GM23338 (cell line): ENCODE measurements around the gene BCL11B.
A peak's percentile ranks its signal among the peaks of the same experiment; 100 is the strongest.

Experiments used
- EZH2phosphoT487 ChIP-seq: fragments of 200-600 bp; sonication (generic); IDR thresholded peaks from one replicate; pipeline ENCODE4 v1.8.1; 2018; ENCODE audit warnings: antibody characterized with exemption; ENCODE audit not compliant: unreplicated experiment
- TF ChIP-seq, protein P1 (sequence below), 2 experiments: fragments of 200-600 bp in 1 of 2; sonication (generic) in 1 of 2; conservative IDR thresholded peaks; 2 replicates each; pipeline versions ENCODE4 v1.5.1 to v1.6.1; 2016 to 2017; ENCODE audit warnings: antibody characterized with exemption in 2 of 2, low read depth in 2 of 2, mild to moderate bottlenecking in 2 of 2, moderate library complexity in 1 of 2
- TF ChIP-seq, protein P2 (sequence below): IDR thresholded peaks from one replicate; pipeline ENCODE4 v1.6.1; 2018; ENCODE audit warnings: antibody characterized with exemption; ENCODE audit not compliant: unreplicated experiment

GRCh38 chr14:99233222-99234035, 38.6 kb downstream of the BCL11B start:
- TF ChIP-seq, protein P1, sequence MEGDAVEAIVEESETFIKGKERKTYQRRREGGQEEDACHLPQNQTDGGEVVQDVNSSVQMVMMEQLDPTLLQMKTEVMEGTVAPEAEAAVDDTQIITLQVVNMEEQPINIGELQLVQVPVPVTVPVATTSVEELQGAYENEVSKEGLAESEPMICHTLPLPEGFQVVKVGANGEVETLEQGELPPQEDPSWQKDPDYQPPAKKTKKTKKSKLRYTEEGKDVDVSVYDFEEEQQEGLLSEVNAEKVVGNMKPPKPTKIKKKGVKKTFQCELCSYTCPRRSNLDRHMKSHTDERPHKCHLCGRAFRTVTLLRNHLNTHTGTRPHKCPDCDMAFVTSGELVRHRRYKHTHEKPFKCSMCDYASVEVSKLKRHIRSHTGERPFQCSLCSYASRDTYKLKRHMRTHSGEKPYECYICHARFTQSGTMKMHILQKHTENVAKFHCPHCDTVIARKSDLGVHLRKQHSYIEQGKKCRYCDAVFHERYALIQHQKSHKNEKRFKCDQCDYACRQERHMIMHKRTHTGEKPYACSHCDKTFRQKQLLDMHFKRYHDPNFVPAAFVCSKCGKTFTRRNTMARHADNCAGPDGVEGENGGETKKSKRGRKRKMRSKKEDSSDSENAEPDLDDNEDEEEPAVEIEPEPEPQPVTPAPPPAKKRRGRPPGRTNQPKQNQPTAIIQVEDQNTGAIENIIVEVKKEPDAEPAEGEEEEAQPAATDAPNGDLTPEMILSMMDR (conservative IDR thresholded peaks at IDR 0.05; ENCODE audit: low read depth in 2 of 2): 0 out of 4 replicates have a peak, but pooled peaks of 1 of the 2 experiments have one; percentile 9
- TF ChIP-seq, protein P2, sequence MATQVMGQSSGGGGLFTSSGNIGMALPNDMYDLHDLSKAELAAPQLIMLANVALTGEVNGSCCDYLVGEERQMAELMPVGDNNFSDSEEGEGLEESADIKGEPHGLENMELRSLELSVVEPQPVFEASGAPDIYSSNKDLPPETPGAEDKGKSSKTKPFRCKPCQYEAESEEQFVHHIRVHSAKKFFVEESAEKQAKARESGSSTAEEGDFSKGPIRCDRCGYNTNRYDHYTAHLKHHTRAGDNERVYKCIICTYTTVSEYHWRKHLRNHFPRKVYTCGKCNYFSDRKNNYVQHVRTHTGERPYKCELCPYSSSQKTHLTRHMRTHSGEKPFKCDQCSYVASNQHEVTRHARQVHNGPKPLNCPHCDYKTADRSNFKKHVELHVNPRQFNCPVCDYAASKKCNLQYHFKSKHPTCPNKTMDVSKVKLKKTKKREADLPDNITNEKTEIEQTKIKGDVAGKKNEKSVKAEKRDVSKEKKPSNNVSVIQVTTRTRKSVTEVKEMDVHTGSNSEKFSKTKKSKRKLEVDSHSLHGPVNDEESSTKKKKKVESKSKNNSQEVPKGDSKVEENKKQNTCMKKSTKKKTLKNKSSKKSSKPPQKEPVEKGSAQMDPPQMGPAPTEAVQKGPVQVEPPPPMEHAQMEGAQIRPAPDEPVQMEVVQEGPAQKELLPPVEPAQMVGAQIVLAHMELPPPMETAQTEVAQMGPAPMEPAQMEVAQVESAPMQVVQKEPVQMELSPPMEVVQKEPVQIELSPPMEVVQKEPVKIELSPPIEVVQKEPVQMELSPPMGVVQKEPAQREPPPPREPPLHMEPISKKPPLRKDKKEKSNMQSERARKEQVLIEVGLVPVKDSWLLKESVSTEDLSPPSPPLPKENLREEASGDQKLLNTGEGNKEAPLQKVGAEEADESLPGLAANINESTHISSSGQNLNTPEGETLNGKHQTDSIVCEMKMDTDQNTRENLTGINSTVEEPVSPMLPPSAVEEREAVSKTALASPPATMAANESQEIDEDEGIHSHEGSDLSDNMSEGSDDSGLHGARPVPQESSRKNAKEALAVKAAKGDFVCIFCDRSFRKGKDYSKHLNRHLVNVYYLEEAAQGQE: no peak
- TF ChIP-seq EZH2phosphoT487: no peak
